Neural cell (in vitro differentiated cells): ENCODE results near the gene BAZ2A.

Source experiments
- EP300 ChIP-seq: fragments of 450-650 bp; conservative IDR thresholded peaks from 2 replicates; pipeline ENCODE4 v1.6.1; 2014; ENCODE audit warnings: antibody characterized with exemption, mild to moderate bottlenecking, moderate library complexity; ENCODE audit not compliant: poor library complexity, severe bottlenecking
- EZH2 ChIP-seq: fragments of 200-600, 300-800 bp; shearing (Covaris generic), sonication (generic); IDR thresholded peaks from 2 replicates; pipeline ENCODE4 v1.6.1; 2014; ENCODE audit warnings: antibody characterized with exemption, low read length, borderline replicate concordance, mild to moderate bottlenecking; ENCODE audit not compliant: insufficient read depth, poor library complexity, severe bottlenecking
- POLR2AphosphoS5 ChIP-seq: IDR thresholded peaks from 2 replicates; pipeline ENCODE4 v1.6.1; 2012
- RAD21 ChIP-seq: fragments of 450-650 bp; conservative IDR thresholded peaks from 2 replicates; pipeline ENCODE4 v1.6.1; 2014; ENCODE audit warnings: antibody characterized with exemption, mild to moderate bottlenecking, moderate library complexity
- SMC3 ChIP-seq: fragments of 450-650 bp; conservative IDR thresholded peaks from 2 replicates; pipeline ENCODE4 v1.6.1; 2014; ENCODE audit warnings: antibody characterized with exemption, mild to moderate bottlenecking, moderate library complexity; ENCODE audit not compliant: poor library complexity
- TAF1 ChIP-seq: IDR thresholded peaks from 2 replicates; pipeline ENCODE4 v1.6.1; 2012; ENCODE audit warnings: low read depth
- TF ChIP-seq, protein P1 (sequence below): fragments of 450-650 bp; IDR thresholded peaks from 2 replicates; pipeline ENCODE4 v1.5.1; 2014; ENCODE audit warnings: antibody characterized with exemption, mild to moderate bottlenecking, moderate library complexity; ENCODE audit not compliant: poor library complexity, severe bottlenecking
- TF ChIP-seq, protein P2 (sequence below): IDR thresholded peaks from 2 replicates; pipeline ENCODE4 v1.6.1; 2012; ENCODE audit warnings: borderline replicate concordance

DNA sequence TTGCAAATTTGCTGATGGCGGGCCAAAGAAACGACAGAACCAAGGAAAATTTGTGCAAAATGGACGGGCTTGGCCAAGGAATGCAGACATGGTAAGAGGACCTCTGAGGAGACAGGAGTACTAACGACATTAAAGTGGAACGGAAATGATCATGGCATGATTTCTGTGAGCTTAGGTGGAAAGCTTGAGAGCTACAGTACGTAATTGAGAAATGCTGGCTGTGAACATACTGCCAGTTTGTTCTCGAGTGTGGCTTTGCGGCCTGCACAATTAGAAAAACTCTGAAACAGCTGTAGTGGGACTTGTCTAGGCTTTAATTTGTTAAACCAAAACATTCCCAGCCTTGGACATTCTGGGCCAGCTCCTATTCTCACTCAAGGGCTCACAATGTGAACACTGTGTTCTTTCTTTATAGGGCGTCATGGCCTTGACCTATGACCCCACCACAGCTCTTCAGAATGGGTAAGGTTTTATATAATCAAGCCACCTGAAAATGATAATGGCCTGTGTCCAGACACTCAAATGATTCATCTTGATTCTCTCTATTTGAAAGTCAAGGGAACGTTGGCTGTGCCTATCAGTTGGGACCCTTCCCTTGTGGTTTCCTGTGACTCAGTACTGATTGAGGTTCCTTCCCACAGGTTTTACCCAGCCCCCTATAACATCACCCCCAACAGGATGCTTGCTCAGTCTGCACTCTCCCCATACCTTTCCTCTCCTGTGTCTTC, 48.5 kb downstream of the BAZ2A start:
- TF ChIP-seq, protein P1, sequence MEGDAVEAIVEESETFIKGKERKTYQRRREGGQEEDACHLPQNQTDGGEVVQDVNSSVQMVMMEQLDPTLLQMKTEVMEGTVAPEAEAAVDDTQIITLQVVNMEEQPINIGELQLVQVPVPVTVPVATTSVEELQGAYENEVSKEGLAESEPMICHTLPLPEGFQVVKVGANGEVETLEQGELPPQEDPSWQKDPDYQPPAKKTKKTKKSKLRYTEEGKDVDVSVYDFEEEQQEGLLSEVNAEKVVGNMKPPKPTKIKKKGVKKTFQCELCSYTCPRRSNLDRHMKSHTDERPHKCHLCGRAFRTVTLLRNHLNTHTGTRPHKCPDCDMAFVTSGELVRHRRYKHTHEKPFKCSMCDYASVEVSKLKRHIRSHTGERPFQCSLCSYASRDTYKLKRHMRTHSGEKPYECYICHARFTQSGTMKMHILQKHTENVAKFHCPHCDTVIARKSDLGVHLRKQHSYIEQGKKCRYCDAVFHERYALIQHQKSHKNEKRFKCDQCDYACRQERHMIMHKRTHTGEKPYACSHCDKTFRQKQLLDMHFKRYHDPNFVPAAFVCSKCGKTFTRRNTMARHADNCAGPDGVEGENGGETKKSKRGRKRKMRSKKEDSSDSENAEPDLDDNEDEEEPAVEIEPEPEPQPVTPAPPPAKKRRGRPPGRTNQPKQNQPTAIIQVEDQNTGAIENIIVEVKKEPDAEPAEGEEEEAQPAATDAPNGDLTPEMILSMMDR, result no peak
- no peak for TF ChIP-seq RAD21
- no peak for TF ChIP-seq TAF1
- no peak for TF ChIP-seq POLR2AphosphoS5
- TF ChIP-seq, protein P2, sequence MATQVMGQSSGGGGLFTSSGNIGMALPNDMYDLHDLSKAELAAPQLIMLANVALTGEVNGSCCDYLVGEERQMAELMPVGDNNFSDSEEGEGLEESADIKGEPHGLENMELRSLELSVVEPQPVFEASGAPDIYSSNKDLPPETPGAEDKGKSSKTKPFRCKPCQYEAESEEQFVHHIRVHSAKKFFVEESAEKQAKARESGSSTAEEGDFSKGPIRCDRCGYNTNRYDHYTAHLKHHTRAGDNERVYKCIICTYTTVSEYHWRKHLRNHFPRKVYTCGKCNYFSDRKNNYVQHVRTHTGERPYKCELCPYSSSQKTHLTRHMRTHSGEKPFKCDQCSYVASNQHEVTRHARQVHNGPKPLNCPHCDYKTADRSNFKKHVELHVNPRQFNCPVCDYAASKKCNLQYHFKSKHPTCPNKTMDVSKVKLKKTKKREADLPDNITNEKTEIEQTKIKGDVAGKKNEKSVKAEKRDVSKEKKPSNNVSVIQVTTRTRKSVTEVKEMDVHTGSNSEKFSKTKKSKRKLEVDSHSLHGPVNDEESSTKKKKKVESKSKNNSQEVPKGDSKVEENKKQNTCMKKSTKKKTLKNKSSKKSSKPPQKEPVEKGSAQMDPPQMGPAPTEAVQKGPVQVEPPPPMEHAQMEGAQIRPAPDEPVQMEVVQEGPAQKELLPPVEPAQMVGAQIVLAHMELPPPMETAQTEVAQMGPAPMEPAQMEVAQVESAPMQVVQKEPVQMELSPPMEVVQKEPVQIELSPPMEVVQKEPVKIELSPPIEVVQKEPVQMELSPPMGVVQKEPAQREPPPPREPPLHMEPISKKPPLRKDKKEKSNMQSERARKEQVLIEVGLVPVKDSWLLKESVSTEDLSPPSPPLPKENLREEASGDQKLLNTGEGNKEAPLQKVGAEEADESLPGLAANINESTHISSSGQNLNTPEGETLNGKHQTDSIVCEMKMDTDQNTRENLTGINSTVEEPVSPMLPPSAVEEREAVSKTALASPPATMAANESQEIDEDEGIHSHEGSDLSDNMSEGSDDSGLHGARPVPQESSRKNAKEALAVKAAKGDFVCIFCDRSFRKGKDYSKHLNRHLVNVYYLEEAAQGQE, result no peak
- no peak for TF ChIP-seq EZH2
- no peak for TF ChIP-seq EP300
- TF ChIP-seq SMC3, result no peak
